HG03135 (cell line): ENCODE results near the gene TUT1.
A peak's percentile ranks its signal among the peaks of the same experiment; 100 is the strongest.
"Not testable (repeated sequence)": the region's sequence is repeated elsewhere in the genome, so short reads cannot be mapped to it uniquely, and the experiment has no call there.

Experiments used
- ATAC-seq: cut with Tn5 transposase; IDR thresholded peaks from one replicate; pipeline ENCODE4 v1.9.1; 2021; ENCODE audit warnings: mild to moderate bottlenecking, moderate library complexity; ENCODE audit not compliant: unreplicated experiment

TUT1 gene

GRCh38 chr11:62604460-62605120, 13.3 kb upstream of the TUT1 start:
- no peak for ATAC-seq

- ATAC-seq = no peak
Measured at GRCh38 chr11:62603776-62604299, 12.5 kb upstream of the TUT1 start.

GRCh38 chr11:62603072-62603408, 11.7 kb upstream of the TUT1 start:
- no peak for ATAC-seq

- no peak for ATAC-seq
Measured at GRCh38 chr11:62602141-62603071, 11.1 kb upstream of the TUT1 start.

- peak; percentile 80 for ATAC-seq
Measured at GRCh38 chr11:62601372-62602140, 10.2 kb upstream of the TUT1 start, which contains the start of gene MTA2. MTA2 (minus strand) TSS chr11:62601865; CDS start chr11:62601450, 415 bp downstream.

GRCh38 chr11:62601122-62601371, 9.7 kb upstream of the TUT1 start:
- no peak for ATAC-seq

GRCh38 chr11:62600367-62601121, 9.2 kb upstream of the TUT1 start:
- no peak for ATAC-seq

- ATAC-seq = no peak
Measured at GRCh38 chr11:62599901-62600300, 8.6 kb upstream of the TUT1 start.

GRCh38 chr11:62599069-62599696, 7.9 kb upstream of the TUT1 start:
- peak; percentile 49 for ATAC-seq

GRCh38 chr11:62595124-62595523, 3.8 kb upstream of the TUT1 start:
- ATAC-seq = no peak

- ATAC-seq = no peak
Measured at GRCh38 chr11:62593434-62594044, 2.2 kb upstream of the TUT1 start.

- ATAC-seq = no peak
Measured at GRCh38 chr11:62592989-62593421, 1.7 kb upstream of the TUT1 start.

GRCh38 chr11:62592146-62592815, 958 bp upstream of the TUT1 start:
- no peak for ATAC-seq

- ATAC-seq = no peak
Measured at GRCh38 chr11:62588966-62589637, 2.2 kb downstream of the TUT1 start.

GRCh38 chr11:62585356-62585755, 6.0 kb downstream of the TUT1 start:
- ATAC-seq = not testable (repeated sequence)

- ATAC-seq = not testable (repeated sequence)
Measured at GRCh38 chr11:62581735-62582134, 9.6 kb downstream of the TUT1 start.

- no peak for ATAC-seq
Measured at GRCh38 chr11:62580959-62581715, 10.2 kb downstream of the TUT1 start.

- no peak for ATAC-seq
Measured at GRCh38 chr11:62579252-62579651, 12.1 kb downstream of the TUT1 start.
